Neural cell (in vitro differentiated cells): ENCODE data around the gene PPEF2.

ENCODE experiments used
- CTCF ChIP-seq: fragments of 450-650 bp; IDR thresholded peaks from 2 replicates; pipeline ENCODE4 v1.5.1; 2014; ENCODE audit warnings: antibody characterized with exemption, mild to moderate bottlenecking, moderate library complexity; ENCODE audit not compliant: poor library complexity, severe bottlenecking
- EP300 ChIP-seq: fragments of 450-650 bp; conservative IDR thresholded peaks from 2 replicates; pipeline ENCODE4 v1.6.1; 2014; ENCODE audit warnings: antibody characterized with exemption, mild to moderate bottlenecking, moderate library complexity; ENCODE audit not compliant: poor library complexity, severe bottlenecking
- EZH2 ChIP-seq: fragments of 200-600, 300-800 bp; shearing (Covaris generic), sonication (generic); IDR thresholded peaks from 2 replicates; pipeline ENCODE4 v1.6.1; 2014; ENCODE audit warnings: antibody characterized with exemption, low read length, borderline replicate concordance, mild to moderate bottlenecking; ENCODE audit not compliant: insufficient read depth, poor library complexity, severe bottlenecking
- MXI1 ChIP-seq: fragments of 450-650 bp; conservative IDR thresholded peaks from 2 replicates; pipeline ENCODE4 v1.6.1; 2014; ENCODE audit warnings: antibody characterized with exemption, mild to moderate bottlenecking; ENCODE audit not compliant: poor library complexity, severe bottlenecking
- POLR2AphosphoS5 ChIP-seq: IDR thresholded peaks from 2 replicates; pipeline ENCODE4 v1.6.1; 2012
- RAD21 ChIP-seq: fragments of 450-650 bp; conservative IDR thresholded peaks from 2 replicates; pipeline ENCODE4 v1.6.1; 2014; ENCODE audit warnings: antibody characterized with exemption, mild to moderate bottlenecking, moderate library complexity
- TAF1 ChIP-seq: IDR thresholded peaks from 2 replicates; pipeline ENCODE4 v1.6.1; 2012; ENCODE audit warnings: low read depth

GRCh38 chr4:75878246-75878756, 24.0 kb downstream of the PPEF2 start:
- TF ChIP-seq CTCF (no peak), EZH2 (no peak), TAF1 (no peak), EP300 (no peak), RAD21 (no peak), POLR2AphosphoS5 (no peak), MXI1 (no peak)
